ENCODE data around the gene VTI1A. TPM values are rescaled to one million over a fixed set of nuclear protein-coding genes. Genes with fewer than 3 reads are reported as not detected.

VTI1A gene
- total and polyA plus RNA-seq, 9 of the 15 experiments (the other 6 are each of a cell fraction or from before 2014, with no cell fraction given) = 9.3 to 21.4 (median 16.0) TPM

DNA sequence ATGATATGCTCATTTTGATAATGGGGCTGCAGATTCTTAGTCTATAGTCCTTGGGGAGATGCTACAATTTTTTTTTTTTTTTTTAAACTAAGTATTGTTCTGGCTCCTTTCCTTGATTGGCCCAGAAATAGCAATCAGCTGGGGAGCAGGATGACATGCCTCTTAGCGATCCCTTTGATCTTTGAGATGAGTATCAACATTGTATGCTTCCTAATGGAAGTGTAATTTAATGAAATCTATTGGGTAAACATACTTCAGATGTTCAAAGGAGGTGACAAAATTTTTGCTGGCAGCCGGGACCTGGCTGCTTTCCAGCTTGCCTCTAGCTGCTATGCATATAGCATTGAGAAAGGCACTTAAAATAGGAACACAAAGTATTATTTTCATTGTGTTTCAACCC is 43.5 kb downstream of the VTI1A start (continued):
- TF ChIP-seq, protein P1, sequence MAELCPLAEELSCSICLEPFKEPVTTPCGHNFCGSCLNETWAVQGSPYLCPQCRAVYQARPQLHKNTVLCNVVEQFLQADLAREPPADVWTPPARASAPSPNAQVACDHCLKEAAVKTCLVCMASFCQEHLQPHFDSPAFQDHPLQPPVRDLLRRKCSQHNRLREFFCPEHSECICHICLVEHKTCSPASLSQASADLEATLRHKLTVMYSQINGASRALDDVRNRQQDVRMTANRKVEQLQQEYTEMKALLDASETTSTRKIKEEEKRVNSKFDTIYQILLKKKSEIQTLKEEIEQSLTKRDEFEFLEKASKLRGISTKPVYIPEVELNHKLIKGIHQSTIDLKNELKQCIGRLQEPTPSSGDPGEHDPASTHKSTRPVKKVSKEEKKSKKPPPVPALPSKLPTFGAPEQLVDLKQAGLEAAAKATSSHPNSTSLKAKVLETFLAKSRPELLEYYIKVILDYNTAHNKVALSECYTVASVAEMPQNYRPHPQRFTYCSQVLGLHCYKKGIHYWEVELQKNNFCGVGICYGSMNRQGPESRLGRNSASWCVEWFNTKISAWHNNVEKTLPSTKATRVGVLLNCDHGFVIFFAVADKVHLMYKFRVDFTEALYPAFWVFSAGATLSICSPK (IDR thresholded peaks at IDR 0.05; ENCODE audit: borderline replicate concordance) = no peak
- TF ChIP-seq, protein P2, sequence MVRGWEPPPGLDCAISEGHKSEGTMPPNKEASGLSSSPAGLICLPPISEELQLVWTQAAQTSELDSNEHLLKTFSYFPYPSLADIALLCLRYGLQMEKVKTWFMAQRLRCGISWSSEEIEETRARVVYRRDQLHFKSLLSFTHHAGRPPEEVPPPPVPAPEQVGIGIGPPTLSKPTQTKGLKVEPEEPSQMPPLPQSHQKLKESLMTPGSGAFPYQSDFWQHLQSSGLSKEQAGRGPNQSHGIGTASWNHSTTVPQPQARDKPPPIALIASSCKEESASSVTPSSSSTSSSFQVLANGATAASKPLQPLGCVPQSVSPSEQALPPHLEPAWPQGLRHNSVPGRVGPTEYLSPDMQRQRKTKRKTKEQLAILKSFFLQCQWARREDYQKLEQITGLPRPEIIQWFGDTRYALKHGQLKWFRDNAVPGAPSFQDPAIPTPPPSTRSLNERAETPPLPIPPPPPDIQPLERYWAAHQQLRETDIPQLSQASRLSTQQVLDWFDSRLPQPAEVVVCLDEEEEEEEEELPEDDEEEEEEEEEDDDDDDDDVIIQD (CRISPR knock-in tag; IDR thresholded peaks at IDR 0.05) = no peak
- no peak for TF ChIP-seq NFIX (CRISPR knock-in tag; IDR thresholded peaks at IDR 0.05; ENCODE audit: low read depth)
- no peak for TF ChIP-seq TCF7 (IDR thresholded peaks at IDR 0.05; ENCODE audit: borderline replicate concordance)

DNA sequence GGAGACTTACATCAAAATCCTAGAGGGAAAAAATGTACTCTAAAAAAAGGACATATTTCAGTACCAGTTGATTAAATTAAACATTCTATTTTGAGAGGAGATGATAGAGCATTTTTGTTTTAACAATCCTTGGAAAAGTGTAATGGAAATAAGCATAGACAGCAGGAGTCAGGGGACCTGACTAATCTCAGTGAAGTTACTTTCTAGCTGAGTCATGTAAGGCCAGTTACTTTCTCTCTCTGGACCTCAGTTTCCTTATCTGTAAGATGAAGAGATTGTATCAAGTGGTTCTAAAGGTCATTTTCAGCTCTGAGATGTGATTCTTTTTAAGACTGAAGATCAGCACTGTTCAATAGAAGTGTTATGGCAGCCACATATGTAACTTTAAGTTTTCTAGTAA is 44.1 kb downstream of the VTI1A start:
- ChIA-PET POLR2A (no interaction called here), CTCF (ENCODE audit: low intra/inter-chr PET ratio) (no interaction called here)
- H3K9ac ChIP-seq (ENCODE audit: insufficient read depth in 1 of 2, low read depth in 2 of 2, low read length in 2 of 2) = no peak overlapping the region
- no peaks in the 10 kb centered on the region for H3K4me1 ChIP-seq (replicated peaks in 1 of 2; ENCODE audit: control insufficient read depth in 2 of 2, insufficient read depth in 2 of 2, low read length in 2 of 2)
- H2AFZ ChIP-seq (ENCODE audit: low read depth, low read length) = no peak overlapping the region
- BruUV-seq (replicated peaks) = no TSS peak
- H3K9me3 ChIP-seq (replicated peaks; ENCODE audit: control insufficient read depth, insufficient read depth, low read depth, low read length) = no peaks in the 10 kb centered on the region
- in situ Hi-C loops (cut with MboI) (no loop called here), intact Hi-C loops (cut with micrococcal nuclease) (no loop called here)
- H4K20me1 ChIP-seq (replicated peaks; ENCODE audit: control insufficient read depth, insufficient read depth, low read length) = no peaks in the 10 kb centered on the region
- H3K27ac ChIP-seq (ENCODE audit: extremely low read depth, low read depth, low read length) = no peak overlapping the region
- no peaks in the 10 kb centered on the region for H3K27me3 ChIP-seq (ENCODE audit: control insufficient read depth in 2 of 2, insufficient read depth in 2 of 2, low read length in 2 of 2)
- ATAC-seq = no peak
- no peak for FAIRE-seq
- H3K4me2 ChIP-seq (ENCODE audit: insufficient read depth, low read length) = no peak overlapping the region
- H3K4me3 ChIP-seq = no peak overlapping the region
- no peaks in the 10 kb centered on the region for H3K9me1 ChIP-seq (ENCODE audit: control insufficient read depth, insufficient read depth, low read length)
- no peaks in the 10 kb centered on the region for H3K36me3 ChIP-seq (ENCODE audit: control insufficient read depth, insufficient read depth, low read length)
- no peak for DNase-seq (ENCODE audit: extremely low read depth in 1 of 4, low spot score in 3 of 4)
- no peaks in the 10 kb centered on the region for H3K79me2 ChIP-seq (ENCODE audit: control insufficient read depth, insufficient read depth, low read length)
- TF ChIP-seq HDAC8 (tag; IDR thresholded peaks at IDR 0.05) = no peak
- TF ChIP-seq ZNF316 (IDR thresholded peaks at IDR 0.05) = no peak
- TF ChIP-seq TBL1XR1 (IDR thresholded peaks at IDR 0.05; ENCODE audit: low read length in 2 of 2) = no peak
- TF ChIP-seq, protein P3, sequence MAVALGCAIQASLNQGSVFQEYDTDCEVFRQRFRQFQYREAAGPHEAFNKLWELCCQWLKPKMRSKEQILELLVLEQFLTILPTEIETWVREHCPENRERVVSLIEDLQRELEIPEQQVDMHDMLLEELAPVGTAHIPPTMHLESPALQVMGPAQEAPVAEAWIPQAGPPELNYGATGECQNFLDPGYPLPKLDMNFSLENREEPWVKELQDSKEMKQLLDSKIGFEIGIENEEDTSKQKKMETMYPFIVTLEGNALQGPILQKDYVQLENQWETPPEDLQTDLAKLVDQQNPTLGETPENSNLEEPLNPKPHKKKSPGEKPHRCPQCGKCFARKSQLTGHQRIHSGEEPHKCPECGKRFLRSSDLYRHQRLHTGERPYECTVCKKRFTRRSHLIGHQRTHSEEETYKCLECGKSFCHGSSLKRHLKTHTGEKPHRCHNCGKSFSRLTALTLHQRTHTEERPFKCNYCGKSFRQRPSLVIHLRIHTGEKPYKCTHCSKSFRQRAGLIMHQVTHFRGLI (CRISPR knock-in tag; IDR thresholded peaks at IDR 0.05) = no peak
- no peak for TF ChIP-seq BRCA1 (IDR thresholded peaks at IDR 0.05)
- TF ChIP-seq BRCA1 (CRISPR knock-in tag; IDR thresholded peaks at IDR 0.05) = no peak
- no peak for TF ChIP-seq CBFA2T2 (conservative IDR thresholded peaks at IDR 0.05)
- TF ChIP-seq CBX8 (IDR thresholded peaks at IDR 0.05; ENCODE audit: borderline replicate concordance, extremely low read depth, low read depth, low read length, poor library complexity, severe bottlenecking) = no peak
- TF ChIP-seq MTA3 (IDR thresholded peaks at IDR 0.05; ENCODE audit: borderline replicate concordance) = no peak
- TF ChIP-seq ARID1B (IDR thresholded peaks at IDR 0.05) = no peak

All from K562 (cell line).